GM21529 (cell line): ENCODE measurements around the gene RCL1.
A peak's percentile ranks its signal among the peaks of the same experiment; 100 is the strongest.
"Not testable (repeated sequence)": the region's sequence is repeated elsewhere in the genome, so short reads cannot be mapped to it uniquely, and the experiment has no call there.

ENCODE experiments used
- ATAC-seq: cut with Tn5 transposase; IDR thresholded peaks from one replicate; pipeline ENCODE4 v1.9.1; 2021; ENCODE audit not compliant: unreplicated experiment

Gene RCL1

DNA sequence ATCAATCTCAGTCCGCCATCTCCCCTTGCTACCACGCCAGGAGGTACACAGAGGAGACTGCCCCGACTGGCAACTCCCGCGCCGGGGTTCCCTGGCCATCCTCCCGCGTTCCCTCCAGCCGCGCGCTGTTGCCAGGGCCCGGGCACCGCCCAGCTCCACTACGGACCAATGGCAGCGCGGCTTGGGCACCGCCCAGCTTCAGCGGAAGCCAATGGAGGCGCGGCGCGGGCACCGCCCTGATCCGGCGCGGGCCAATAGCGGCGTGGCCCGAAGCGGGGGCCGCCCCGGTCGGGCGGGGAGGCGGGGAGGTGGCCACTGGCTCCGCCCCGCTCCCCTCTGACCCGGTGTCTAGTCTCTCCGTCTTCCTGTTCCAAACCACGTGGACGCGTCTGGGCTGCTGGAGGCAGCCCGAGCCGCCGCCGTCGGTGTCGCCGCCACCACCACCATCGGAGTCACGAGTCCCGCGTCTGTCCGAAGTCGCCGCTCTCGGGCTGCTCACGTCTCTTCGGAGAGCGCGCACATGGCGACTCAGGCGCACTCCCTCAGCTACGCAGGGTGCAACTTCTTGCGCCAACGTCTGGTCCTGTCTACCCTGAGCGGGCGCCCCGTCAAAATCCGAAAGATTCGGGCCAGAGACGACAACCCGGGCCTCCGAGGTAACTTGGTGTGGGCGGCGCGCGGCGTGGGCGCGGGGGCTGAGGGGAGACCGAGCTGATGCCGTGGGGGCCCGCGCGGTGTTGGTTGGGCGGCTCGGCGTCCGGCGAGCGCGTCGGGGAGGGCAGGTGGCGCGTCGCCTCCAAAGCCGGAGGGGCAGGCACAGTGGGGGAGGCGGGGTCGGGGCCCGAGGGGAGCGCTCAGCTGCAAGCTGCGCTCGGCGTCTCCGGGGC is at the start of gene RCL1:
Gene RCL1, plus strand, starts transcription at position 373 of the 887 bp plus-strand sequence. Its CDS starts 148 bp downstream, at position 521.
- ATAC-seq, result peak; percentile 96

GRCh38 chr9:4743131-4743875 is 49.4 kb upstream of the RCL1 start:
- no peak for ATAC-seq

DNA sequence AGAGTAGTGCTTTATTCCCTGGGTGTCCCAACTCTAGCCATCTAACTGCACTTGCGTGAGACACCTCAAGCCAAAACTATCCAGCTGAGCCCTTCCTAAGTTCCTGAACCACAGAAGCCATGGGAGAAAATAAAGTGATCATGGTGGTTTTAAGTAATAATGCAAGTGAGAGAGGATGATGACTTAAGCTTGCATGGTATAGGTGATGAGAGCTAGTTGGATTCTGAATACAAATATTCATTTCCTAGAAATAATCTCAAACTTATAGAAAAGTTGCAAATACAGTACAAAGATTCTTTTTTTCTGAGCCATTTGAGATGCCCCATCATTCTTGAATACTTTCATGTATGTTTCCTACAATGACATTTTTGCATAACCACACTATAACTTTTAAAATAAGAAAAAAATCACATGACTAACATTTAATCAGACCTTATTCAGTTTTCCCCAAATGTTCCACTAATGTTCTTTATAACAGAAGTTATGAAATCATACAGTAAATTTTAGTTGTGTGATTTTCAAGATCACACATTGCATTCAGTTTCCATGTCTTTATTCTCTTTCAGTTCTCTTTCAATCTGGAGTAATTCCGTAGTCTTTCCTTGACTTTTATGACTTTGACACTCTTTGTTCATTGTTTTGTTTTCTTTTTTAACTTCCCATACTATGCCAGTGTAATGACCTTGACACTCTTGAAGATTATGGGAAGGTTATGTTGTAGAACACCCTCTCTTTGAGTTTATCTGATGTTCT is 46.3 kb upstream of the RCL1 start:
- ATAC-seq, result no peak

DNA sequence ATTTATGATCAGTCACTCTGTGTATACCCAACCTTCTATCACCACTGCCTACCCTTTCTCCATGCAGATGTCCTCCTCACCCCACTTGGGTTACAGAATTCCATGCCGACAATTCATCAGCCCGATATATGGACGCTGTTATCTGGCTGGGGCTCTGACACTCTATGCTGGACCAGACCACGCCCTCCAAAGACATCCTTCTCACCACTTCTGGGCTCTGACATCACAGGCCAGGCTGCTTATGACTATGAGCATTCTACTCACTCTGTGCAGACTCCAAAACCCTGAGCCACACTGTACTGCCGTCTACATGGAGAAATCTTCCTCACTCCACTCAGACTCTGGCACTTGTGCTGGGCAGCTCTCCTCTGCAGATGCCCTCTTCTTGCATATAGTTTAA is 44.1 kb upstream of the RCL1 start:
- ATAC-seq, result no peak

- ATAC-seq, result no peak
These were observed 42.6 kb upstream of the RCL1 start for GRCh38 chr9:4750023-4750673.

- ATAC-seq, result not testable (repeated sequence)
These were observed 38.2 kb upstream of the RCL1 start for GRCh38 chr9:4754530-4754929.

DNA sequence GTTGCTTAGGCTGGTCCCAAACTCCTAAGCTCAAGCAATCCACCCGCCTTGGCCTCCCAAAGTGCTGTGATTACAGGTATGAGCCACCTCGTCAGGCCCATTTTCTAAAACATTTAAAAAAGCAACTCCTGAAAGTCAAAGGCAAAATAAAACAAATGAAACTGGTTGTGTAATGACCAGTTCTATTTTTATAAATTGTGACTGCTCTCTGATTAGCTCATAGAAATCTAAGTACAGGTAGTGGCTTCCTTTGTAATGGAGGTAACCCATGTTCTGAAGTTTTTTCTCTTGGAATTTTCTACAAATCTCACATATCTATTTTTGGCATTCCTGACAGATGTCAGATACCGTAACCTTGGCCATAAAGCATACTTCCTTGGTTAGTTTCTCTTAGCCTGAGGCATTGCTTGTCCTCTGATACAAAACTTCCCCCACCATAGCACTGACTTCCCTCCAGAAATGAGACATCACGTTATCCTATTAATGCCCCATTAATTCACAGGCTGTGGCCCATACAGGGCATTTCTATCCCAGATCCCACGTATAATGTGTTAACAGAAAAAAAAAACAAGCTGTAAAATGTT is 37.6 kb upstream of the RCL1 start:
- no peak for ATAC-seq

DNA sequence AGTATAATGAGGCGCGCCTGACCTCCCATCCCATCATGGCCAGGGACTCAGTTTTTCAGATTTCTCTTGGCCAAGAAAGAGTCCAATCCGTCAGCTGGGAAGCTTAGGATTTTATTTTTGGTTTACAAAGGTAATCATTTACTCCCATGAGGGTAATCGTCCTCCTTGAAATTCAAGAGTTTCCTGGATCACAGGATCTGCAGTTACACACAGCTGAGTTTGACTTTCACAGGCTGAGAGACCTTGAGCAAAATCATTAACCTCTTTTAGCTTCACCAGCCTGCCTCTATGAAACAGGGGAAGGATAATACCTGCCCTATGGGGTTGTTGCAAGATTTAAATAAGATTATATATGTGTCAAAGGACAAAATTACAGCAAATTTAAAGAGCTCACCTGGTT is 36.3 kb upstream of the RCL1 start:
- no peak for ATAC-seq

- no peak for ATAC-seq
These were observed 32.6 kb upstream of the RCL1 start for GRCh38 chr9:4760122-4760521.

DNA sequence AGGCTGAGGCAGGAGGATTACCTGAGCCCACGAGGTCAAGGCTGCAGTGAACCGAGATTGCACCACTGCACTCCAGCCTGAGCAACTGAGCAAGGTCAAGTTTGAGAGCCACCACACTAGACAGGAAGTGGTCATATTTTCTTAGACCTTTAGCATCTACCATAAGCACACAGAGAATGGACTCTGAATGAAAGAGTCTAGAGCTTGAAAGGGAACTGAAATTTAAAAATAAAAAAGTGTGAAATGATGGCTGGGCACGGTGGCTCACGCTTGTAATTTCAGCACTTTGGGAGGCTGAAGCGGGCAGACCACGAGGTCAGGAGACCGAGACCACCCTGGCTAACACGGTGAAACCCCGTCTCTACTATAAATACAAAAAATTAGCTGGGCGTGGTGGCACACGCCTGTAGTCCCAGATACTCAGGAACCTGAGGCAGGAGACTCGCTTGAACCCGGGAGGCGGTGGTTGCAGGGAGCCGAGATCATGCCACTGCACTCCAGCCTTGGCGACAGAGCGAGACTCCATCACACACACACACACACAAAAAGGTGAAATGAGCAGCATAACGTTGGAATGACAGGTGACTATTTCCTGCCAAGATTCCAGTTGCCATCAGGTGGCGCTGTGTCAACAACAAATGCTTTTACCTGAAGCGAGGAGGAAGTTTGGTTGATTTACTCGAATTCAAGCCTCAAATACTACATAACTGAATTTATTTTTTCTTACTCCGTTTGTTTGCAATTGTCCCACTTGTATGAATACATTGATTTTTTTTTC is 30.4 kb upstream of the RCL1 start:
- ATAC-seq, result peak; percentile 83

GRCh38 chr9:4762886-4763541 is 29.7 kb upstream of the RCL1 start:
- peak; percentile 27 for ATAC-seq

DNA sequence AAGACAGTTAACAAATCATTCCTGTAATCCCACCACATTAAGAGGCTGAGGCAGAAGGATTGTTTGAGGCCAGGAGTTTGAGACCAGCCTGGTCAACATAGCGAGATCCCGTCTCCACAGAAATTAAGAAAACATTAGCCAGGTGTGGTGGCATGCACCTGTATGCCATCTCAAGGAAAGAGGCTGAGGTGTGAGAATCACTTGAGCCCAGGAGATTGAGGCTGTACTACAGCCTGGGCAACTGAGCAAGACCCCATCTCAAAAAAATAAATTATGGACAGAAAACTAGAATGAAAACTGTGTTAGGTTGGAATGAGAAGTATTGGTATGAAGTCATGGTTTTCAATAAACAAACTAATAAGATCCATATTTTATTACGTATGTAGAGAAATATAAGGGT is 28.7 kb upstream of the RCL1 start:
- ATAC-seq, result no peak

DNA sequence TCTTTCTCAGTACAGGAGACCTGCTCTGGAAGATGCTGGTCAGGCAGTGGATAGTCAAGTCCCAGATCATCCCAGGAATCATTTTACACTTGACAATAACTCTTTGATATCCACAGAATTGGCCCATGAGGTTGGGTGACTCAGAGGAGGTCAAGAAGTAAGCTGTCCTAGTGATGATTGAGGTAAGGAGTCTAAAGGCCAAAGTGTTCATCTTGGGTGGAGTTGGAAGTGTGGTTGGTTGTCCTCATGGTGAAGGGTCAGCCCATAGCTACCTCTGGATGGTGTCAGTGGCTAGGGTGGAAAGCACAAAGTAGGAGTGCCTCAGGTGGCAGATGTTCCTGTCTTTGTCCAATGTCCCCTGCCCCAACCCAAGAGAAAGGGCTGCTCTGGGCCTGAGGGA is 24.1 kb upstream of the RCL1 start:
- ATAC-seq, result no peak

DNA sequence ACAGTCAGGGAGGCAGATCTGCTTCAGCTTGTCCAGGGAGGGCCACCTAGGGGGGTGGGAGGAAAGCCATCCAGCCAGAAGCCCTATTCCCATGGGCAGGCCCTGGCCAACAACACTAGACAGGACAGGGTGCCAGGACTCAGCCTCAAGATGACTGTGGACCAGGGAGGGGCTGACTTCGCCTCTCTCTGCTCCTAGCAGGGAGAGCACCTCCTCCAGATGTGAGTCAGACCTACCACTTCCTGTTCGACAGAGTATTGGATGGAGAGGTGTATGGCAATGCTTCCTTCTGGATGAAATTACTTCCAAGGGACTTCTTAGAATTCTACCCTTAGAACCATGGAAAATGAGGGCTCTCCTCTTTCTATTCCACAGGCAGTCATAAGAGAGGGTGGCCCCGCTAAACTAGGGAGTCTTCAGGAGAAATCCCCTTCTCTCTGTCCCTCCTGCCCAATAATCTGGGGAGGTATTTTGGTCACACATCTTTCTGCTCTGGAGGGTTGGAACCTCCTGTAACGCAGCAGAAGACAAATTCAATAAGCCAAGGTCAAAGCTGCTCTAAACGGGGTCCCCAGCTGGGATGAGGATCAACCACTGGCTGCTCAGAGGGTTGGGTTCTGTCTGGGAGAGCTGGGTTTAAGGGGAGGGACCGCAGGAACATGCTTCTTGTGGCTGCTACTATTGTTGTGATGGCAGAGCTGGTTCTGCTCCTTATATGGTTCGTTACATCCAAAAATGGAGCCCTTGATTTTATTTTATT is 23.2 kb upstream of the RCL1 start:
- peak; percentile 62 for ATAC-seq

DNA sequence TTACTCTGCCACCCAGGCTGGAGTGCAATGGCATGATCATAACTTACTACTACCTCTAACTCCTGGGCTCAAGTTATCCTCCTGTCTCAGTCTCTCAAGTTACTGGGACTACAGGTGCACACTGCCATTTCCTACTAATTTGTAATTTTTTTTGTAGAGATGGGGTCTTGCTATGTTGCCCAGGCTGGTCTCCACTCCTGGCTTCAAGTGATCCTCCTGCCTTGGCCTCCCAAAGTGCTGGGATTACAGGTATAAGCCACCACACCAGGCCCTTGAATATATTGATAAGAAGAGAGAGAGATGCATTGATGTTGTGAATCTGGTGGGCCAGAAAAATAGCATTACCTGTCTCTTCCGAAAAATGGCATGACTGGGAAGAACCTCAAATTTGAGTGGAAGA is 21.0 kb upstream of the RCL1 start:
- no peak for ATAC-seq

- ATAC-seq, result no peak
These were observed 18.5 kb upstream of the RCL1 start for GRCh38 chr9:4774209-4774608.

DNA sequence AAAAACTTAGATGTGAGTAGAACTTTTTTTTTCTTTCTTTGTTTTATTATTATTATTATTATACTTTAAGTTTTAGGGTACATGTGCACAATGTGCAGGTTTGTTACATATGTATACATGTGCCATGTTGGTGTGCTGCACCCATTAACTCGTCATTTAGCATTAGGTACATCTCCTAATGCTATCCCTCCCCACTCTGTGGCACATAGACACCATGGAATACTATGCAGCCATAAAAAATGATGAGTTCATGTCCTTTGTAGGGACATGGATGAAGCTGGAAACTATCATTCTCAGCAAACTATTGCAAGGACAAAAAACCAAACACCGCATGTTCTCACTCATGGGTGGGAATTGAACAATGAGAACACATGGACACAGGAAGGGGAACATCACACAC is 17.8 kb upstream of the RCL1 start:
- not testable (repeated sequence) for ATAC-seq

GRCh38 chr9:4780651-4781050 is 12.1 kb upstream of the RCL1 start:
- ATAC-seq, result no peak

DNA sequence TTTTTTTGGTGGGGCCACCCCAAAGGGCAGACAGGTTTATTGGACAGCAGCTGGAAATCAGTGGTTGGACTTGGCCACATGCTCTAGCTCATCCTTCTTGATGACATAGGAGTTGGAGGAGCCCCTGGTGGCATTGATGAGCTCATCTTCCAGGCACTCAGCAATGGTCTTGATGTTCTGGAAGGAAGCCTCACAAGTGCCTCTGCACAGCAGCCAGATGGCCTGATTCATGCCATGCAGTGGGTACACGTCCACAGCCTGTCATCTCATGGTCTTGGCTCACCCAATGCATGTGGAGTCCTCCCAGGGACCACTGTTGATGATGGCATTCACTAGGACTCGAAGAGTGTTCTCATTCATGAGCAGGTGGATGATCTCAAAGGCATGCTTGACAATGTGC is 11.3 kb upstream of the RCL1 start:
- no peak for ATAC-seq
